HL-60/S4 treated with retinoic acid at 250 ng/mL for 4 days and 3 days (cell line): ENCODE measurements around the gene SOX1.

ENCODE experiments used
- in situ Hi-C: fragments of 300-500 bp; cut with MboI; formaldehyde crosslinking; loops from 2 replicates; pipeline ENCODE4 v1.7.0; 2022; ENCODE audit warnings: low sequenced_read_pairs

The SOX1 gene

DNA sequence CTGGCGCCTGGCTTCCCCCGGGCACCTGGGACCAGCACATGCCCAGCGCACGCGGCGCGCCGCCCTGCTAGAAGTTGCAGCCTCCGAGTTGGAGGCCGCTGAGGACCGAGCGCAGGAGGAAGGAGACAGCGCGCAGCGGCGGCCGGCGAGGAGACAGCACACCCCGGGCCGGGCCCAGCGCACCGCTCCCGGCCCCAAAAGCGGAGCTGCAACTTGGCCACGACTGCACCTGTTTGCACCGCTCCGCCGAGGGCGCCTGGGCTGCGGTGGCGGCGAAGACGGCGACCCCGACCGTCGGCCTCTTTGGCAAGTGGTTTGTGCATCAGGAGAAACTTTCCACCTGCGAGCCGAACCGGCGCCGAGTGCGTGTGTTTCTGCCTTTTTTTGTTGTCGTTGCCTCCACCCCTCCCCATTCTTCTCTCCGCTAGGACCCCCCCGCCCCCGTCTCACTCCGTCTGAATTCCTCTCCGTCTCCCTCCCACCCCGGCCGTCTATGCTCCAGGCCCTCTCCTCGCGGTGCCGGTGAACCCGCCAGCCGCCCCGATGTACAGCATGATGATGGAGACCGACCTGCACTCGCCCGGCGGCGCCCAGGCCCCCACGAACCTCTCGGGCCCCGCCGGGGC, at the start of gene SOX1:
SOX1 (plus strand) TSS at position 34 of the 626 bp plus-strand sequence; CDS start at position 544, 510 bp downstream.
- in situ Hi-C loops, result no loop called here

DNA sequence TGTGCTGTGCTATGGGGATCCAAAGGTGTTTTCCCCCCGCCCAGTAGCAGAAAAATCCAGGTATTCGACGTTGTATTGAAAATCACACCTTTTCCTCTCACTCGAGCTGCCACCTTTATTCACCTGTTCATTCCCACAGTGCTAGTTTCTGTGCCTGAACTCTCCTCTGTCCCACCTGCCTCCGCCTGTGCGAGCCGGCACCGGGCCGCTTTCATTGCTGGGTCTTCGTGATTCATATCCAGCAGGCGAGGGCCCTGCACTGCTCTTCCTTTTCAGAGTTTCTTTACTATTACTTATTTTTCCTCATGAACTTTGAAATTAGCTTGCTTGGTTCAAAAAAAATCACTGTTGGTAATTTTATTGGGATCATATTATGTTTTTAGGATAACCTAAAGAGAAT, 42.4 kb upstream of the SOX1 start:
- in situ Hi-C loops, result no loop called here

DNA sequence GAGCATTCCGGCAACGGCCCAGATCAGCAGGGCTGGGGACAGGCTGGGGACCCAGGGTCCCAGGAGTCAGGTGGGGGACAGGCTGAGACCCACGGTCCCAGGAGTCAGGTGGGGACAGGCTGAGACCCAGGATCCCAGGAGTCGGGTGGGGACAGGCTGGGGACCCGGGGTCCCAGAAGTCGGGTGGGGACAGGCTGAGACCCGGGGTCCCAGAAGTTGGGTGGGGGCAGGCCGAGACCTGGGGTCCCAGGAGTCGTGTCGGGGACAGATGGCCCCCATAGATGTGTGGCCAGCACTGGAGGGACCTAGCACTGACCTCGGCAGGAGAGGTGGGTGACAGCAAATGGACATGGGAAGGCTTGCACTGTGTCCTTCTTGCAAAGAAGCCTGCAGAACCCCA, 39.7 kb upstream of the SOX1 start:
- in situ Hi-C loops, result no loop called here

DNA sequence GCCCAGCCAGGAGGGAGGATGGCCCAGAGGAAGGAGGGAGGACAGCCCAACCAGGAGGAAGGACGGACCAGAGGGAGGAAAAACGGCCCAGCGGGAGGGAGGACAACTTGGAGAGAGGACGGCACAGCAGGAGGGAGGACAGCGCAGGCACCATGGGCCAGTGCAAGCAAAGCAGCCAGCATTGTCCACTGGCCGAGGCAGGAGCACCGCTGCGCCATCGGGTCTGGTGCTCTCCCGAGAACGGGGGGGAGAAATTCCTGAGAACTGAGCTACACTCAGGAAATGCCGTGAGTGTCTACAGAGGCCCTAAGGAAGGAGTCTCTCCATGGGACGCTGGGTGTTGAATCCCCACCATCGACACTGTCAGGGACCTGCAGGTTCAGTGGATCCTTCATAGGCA, 38.5 kb upstream of the SOX1 start:
- in situ Hi-C loops, result no loop called here

DNA sequence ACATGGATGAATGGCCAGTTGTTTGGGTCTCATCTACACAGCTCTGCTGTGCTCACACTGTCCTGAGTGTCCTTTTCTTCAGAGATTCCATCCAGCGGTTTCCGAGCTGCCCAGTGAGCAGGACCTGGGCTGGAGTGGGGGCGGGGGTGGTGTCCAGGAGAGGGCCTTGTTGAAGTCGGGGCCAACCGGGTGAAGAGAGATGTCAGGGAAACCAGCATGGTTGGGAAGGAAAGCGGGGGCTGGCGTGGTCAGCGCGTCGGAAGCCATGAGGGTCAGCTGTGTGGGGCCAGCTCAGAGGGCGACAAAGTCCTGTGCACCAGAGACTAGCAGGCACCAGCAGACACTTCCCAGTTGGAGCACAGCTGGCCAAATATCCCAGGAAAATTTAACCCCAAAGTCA, 37.8 kb upstream of the SOX1 start:
- in situ Hi-C loops, result no loop called here

DNA sequence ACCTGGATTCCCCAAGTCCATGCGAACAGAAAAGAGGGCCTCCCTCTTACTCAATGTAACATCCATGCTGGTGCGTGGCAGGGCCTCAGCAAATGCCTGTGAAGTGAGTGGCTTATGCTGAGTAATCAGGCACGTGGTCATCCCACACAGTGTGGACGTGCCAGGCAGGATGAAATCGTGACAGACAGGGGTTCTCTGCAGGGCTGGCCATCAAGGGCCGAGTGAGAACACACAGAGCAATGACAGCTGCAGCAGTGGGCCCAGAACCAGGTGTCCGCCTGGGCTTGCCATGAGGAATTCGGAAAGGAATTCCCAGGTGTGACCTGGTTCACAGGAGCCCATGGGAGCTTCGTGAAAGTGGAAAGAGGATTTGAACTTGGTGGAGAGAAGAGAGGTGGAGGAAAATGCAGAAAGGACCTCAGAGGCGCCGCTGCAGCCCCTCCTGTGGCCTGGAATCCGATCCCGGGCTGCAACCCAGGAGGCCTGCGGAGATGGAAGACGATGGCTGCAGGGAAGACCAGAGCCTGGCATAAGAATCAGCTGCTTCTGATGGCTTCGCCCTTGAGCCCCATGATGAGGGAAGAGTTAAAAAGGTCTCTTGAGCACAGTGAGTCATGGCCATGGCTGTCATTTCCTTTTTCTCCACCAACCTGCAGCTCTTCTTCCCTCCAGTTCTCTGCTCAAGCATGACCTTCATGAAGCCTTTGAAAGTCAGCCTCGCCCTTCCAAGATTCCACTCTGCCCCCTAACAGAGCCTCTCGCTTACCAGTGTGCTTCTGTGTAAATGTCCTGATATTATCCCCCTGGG, 34.6 kb upstream of the SOX1 start:
- in situ Hi-C loops, result no loop called here

DNA sequence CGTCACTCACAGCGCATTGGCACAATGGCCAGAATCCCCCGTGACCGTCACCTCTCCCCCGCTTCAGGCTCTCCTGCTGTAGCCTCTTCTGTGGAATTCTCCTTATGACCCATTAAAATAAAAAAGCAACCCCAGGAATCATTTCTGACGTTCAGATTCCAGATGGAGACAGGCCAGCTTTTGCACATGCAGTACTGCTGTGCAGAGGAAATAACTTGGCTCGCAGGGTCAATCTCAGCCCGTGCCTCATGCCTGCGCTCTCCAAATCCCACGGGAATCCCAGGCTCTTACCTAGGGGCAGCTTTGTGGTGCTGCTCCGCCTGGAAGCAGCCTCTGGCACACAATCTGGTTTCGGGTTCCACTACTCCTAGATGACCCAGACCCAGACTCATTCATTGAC, 32.7 kb upstream of the SOX1 start:
- in situ Hi-C loops, result no loop called here

DNA sequence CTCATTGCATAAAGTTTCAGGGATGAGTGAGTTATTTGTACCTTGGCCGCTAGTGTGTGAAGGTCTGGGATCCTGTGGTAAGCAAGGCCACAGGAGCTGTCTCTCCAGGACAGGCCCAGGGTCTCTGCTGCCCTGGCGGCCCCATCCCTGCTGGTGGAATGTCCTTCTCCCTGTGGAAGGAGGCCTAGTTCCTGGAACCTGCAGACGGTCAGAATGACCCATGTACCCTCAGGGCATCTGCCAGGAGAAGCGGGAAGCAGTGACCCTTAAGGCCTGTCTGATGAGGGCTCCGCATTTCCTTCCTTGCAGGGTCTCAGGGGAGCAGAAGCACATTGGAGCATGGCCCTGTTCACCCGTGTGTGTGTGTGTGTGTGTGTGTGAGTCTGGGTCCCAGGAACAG, 32.1 kb upstream of the SOX1 start:
- in situ Hi-C loops, result no loop called here

DNA sequence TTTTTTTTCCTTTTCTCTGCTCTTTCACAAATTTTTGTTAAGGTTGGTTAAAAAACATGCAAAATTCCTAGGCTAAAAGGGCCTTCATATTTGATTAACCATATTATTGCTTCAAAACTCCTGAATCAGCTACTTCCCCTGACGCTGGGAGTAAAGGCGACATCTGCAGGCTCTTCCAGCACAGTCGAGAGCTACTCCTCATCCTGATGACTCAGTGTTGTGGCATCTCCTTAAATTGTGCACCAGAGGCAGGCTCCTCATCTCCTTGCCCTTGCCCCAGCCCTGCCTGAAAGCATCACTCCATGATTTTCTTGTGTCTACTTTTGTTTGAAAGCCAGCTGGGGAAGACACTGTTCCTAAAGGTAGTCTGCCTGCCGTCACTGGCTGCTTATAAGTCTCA, 24.5 kb upstream of the SOX1 start:
- in situ Hi-C loops, result no loop called here

DNA sequence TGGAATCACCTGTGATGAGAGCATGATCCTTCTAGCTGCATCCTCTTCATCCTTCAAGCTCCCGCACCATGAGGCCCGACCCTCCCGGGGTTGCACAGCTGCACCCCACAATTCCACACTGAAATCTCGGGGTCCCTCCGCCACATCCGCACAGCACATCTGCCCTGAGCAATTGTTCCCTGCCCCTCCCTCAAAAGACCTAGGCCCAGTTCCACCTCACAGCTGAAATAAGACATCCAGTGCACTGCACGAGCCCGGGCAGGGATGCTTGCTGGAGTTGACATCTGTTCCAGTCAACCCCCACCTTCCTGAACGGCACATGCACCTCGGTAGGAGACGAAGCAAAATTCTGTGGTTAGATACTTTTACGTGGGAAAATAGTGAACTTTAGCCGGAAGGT, 14.7 kb upstream of the SOX1 start:
- in situ Hi-C loops, result no loop called here

DNA sequence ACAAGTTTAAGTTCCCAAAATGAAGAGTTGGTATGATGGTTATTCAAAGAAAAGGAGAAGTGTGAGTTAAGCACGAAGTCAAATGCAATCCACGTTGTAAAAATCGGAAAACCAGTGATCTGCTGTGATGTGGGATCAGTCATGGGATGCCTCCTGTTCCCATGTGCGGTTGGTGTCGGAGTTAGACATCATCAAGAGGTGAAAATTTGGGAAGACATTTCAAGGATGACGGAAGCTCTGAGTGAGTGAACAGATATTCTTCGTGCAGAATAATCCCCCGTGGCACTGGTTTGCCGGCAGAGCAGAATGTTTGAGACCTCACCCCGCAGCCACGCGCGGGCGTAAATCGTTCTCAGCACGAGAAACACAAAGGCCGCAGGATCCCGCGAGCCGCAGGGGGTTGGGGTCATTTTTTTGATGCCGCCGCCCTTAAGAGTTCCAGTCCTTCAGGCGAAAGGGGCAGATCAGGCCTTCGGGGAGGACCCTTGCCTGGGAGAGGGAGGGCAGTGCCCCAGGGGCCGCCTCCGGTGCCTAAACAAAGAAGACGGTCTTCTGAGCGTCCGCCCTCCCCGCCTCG, 13.7 kb upstream of the SOX1 start:
- in situ Hi-C loops, result no loop called here

DNA sequence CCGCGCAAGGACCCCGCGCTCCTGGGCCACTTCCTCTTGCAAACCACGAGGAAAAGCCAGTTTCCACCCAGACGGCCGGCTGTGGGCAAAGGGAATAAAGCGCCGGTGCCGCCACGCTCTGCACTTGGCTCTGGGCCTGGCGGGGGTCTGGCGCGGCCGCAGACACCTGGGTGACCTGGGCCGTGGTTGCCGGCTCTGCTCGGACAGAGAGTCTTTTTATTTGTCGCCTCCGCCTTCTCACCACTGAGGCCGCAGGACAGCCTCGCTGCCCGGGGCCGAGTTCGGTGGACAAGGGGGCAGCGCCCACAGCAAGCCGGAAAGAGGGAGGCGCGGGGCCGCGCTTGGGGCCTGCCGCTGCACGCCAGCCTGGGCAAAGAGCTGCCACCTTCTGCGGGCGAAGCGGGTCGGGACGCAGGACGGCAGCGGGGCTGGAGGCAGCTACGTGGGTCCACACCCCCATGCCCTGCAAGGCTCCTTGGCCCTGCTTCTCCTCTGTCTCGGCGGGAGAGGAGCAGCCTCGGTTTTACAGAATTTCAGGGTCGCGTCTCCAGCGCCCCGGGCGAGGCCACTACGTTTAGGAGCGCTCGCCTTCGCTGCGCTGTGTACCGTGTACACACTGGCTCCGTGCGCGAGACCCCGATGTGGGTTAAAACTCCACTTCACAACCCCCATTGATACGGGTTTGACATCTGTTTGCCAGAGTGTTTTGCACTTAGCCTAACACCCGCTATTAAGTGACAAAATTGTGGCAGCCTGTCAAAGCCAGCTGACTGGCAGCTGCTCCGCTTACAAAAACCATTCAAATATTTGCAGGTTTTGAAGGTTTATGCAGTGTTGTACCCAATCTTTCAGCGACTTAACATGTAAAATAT, 13.0 kb upstream of the SOX1 start:
- in situ Hi-C loops, result no loop called here

DNA sequence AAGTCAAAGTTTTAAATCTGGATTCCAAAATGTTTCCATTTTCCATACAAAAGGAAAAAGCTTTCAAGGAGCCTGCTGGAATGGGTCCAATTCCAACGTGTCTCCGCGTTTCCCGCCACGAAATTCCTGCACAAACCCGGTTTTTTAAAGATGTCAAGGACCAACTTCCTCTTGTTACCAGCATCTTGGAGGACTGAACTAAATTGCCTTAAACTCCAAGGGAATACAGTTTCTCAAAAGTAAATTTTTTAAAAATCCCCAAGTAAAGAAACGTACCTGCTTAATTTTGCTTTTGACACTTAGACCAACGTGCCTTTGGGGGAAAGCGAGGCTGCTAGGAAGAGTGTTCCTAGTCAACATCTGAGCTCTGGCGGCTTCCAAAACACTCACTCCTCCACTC, 12.3 kb upstream of the SOX1 start:
- in situ Hi-C loops, result no loop called here

DNA sequence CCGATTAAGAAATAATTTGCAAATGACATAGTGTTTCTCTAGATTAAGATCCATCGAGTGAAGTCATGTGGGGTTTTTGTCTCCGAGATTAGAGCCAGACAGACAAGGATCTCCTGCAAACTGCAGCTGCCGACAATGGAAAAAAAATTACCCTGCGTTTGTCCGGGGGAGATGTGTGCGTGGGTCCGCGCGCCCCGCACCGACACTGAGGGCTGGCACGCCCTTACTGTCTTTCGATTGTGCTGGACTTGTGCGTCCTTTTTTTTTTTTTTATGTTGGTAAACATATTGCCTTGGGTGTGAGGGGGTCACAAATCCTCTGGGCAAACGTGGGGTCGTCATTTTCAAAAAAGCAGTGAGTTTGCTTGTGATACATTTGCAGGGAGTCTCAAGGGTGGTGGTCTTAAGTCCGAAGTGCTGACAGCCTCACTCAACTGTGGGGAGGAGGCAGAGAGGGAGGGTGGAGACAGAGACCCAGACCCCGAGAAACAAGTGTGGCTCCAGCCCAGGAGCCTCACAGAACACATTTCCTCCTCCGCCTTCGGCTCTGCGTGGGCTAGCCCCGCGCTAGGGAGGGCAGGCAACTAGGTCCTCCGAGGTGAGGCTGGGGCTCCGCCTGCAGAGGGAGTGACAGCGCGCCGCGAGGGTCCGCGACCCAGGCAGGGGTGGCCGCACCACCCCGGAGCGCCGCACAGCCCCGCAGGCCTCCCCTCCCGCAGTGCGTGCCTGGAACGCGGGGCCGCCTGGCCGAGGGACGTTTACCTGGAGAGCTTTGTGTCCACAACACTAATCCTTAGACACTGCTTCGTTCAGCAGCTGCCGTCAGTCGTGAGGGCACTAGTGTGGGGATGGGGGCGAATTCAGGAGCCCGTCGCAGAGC, 11.7 kb upstream of the SOX1 start:
- in situ Hi-C loops, result no loop called here

DNA sequence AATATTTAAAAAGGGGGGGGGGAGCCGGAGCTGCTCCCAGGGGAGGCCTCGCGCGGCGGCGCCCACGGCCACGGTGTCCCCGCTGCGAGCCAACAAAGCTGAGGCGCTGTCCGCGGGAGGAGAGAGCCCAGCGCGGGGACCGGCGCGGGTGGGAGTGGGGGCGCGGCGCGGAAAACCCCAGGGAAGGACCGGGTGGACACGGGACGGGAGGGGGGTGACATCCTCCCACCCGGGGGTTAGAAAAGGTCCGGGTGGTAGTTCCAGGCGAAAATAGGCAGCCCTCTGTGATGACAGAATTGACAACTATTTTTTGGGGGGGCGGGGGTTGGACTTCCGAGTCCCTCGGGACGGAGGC, 11.1 kb upstream of the SOX1 start:
- in situ Hi-C loops, result no loop called here

DNA sequence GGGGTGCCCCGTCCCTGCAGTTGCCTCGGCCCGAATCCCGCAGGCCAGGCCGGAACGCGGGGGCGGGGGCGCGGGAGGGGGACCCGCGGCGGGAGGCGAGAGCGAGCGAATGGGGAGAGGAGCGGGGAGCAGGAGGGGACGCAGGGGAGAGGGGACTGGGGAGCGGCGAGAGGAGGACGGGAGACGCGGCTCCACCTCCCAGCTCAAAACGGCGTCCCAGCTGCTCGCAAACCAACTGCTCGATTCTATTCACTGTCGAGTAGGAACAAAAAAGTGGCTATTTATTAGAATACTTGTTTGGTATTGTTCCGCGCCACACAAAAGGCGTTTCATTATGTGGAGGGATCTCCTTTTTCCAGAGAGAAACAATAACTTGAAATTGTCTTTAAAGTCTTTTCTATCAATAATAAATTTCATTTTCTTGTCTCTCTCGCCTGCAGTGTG, 10.6 kb upstream of the SOX1 start:
- in situ Hi-C loops, result no loop called here

DNA sequence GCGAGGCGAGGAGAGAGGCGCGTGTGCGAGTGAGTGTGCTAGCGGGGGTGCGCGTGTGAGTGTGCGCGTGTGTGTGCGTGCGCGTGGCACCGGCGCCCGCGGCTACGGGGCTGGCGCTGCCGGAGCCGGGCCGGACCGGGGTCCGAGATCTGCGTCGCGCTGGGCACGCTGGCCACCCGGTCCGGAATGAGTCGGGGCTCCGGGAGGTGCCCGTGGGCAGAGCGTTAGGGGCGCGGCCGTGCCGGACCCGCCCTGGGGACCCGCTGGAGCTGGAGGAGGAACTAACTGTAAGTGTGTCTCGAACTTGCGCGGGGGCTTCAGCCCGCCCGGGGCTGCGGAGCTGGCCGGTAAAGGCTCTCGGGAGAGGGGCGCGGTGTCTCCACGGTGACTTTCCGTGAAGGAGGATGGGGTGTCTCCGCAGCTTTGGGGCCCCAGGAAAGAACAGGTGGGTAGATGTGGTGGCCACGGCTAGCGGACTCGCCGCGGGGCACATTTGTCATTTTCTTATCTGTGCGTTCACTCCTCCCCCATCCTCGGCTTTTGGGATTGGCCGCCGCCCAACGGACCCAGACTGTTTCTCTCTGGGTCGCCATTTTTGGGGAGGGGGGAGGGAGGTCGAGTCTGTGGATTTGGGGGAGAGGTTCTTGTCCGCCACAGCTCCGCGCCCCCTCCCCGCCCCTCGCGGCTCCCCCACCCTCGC, 10.1 kb upstream of the SOX1 start:
- in situ Hi-C loops, result no loop called here

DNA sequence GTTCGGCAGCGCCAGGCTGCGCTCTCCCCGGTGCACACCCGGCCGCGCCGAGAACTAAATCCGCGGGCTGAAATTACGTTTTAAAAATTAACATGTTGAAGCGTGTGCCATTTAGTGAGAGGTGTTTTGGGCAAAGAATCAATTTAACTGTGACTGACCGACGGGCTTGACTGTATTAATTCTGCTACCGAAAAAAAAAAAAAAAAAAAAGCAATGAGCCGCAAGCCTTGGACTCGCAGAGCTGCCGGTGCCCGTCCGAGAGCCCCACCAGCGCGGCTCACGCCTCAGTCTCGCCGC, 9.6 kb upstream of the SOX1 start:
- in situ Hi-C loops, result no loop called here

DNA sequence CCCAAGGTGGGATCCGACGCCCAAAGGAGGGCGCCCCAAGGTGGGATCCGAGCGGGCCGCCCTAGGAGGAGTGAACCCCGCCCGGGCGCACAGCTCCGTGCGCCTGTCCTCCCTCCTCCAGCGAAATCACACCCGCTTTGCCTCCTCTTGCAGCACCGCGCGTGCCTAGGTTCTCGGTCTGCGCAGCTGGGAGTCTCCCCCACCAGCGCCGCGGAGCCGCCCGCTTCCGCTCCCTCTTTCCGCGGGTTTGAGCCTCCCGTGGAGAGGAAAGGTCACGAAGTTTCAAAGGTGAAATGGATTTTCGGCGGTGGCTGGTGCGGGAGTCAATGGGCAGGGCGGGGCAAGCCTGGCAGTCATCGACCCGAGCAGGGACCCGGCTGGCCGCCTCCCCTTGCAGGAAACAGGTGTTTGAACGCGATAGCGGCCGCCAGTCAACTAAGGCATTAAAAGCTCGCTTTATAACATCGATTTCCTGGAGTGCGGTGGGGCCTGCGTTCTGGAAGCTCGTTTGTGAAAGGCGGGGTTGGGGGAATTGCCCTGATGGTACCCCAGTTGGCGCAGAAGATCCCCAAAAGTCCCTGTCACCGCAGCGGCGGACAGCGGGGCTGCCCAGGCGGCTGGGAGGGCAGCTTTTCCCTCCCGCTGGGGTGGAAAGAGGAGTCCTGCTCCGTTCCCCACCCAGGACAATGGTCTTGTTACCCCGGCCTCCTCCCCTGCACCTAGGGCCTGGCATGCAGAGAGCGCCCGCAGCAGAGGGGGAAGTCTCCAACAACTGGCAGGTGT, 9.0 kb upstream of the SOX1 start:
- in situ Hi-C loops, result no loop called here
